Activated CD4-positive, alpha-beta T cell treated with anti-CD3 and anti-CD28 coated beads, Interleukin-2, amount 50 U/mL, for 1 hour (primary cell): Measurements from ENCODE around the gene BTBD9.

Experiments
- DNase-seq: peaks from one replicate; pipeline ENCODE4 v3.0.0-alpha.2; 2020

BTBD9 gene

DNA sequence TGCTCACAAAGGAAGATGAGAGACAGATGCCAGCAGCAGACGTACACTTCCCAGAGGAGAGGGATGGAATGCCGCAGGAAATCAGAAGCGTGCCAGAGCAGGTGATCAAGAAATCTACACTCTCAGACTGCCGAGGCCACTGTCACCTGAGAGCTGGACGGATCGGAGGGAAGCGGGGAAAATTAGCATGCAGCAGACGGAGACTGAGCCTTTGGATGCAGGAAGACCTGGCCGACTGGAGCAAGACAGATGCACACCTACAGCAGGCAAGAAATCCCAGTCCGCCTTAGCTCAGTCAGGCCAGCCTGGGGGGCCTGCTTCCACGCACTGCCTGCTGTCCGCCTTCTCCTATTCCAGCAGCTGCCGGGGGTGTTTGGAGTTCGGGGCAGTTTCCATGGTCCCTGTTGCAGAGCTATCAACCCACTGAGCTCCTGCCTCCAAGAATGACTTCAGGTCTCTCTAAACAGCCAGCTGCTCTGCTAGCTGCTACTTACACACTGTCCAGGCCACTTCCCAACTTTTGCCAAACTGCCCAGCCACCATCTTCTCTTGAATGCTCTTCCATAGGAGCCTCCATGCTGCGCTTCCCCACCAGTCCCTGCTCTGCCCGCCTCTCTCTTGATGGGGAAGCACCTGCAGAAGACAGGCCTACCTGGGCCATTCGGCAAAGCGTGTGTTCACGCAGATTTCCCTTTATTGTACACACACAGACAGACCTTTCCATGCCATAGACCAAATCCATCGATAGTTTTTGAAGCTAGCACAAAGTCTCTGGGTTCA, 451.7 kb downstream of the BTBD9 start:
- DNase-seq = no peak

DNA sequence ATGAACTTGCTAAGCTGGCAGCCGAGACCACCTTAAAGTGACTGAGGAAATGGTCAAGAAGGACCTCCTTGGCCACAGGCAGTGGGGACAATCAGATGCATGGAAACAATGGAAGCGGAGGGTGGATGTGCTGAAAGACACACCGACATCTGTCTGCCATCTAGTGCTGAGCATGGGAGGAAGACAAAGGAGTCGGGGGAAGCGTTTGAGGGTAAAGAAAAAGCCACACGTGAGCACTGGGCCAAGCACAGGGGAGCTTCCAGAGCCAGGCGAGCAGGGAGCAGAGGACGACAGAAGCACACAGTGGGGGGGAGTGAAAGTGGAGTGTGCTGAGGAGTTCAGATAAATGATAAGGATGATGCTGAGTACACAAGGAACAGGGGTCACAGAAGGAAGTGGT, 452.4 kb downstream of the BTBD9 start:
- no peak for DNase-seq

DNA sequence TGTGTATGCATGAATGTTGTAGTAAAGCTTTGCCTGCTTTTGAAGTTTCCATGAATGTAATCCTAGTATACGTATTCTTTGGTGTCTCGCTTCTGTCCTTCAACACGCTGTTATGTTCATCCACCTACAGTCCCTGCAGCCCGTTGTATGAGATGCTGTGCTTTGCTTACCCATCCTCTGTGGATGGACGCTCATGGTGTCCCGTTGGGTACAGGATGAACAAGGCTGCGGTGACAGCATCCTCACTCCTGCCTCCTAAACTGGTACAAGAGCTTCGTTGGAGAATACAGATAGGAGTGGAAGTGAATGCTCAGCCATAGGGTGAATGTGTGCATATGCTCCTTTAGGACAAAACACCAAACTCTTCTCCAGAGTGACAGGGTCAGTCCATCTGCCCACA, 454.0 kb downstream of the BTBD9 start:
- no peak for DNase-seq

DNA sequence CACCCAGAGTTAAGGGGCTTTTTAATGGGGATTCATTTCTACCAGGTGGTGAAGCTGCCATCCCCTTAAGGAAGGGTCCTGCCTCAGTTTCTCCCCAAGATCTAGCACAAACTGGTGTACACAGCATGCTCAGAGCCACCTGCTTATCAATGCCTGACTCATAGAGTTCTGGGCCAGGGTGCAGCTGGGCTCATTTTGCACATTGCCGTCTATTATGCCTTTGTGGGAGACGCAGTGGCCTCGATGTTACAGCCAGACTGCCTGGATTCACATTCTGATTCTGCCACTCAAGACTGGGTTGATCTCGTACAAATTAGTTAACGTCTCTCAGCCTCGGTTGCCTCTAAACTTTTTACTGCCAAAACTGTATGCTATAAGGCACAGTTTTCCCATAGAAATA, 454.5 kb downstream of the BTBD9 start:
- no peak for DNase-seq

DNA sequence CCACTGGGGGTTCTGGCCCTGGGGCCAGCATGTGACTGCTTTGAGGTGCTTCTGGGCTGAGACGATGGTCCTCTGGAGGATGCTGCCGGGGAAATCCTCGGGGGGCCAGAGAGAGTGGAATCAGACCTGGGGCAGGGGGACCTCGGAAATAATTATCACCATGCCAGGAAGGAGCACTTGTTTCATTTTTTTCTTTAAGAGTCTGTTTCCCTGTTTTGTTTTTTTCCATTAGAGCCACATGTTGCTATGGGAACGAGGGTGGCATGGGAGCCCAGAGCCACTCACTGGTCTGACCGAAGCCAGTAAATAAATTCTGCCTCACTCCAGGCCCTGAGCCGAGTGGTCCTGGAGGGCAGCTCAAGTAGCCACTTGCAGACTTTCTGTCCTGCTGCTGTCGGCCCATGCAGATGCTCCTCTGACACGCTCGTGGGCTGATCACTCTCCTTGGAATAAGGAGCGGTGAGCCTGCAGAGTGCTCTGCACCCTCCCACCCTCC, 455.1 kb downstream of the BTBD9 start:
- no peak for DNase-seq

DNA sequence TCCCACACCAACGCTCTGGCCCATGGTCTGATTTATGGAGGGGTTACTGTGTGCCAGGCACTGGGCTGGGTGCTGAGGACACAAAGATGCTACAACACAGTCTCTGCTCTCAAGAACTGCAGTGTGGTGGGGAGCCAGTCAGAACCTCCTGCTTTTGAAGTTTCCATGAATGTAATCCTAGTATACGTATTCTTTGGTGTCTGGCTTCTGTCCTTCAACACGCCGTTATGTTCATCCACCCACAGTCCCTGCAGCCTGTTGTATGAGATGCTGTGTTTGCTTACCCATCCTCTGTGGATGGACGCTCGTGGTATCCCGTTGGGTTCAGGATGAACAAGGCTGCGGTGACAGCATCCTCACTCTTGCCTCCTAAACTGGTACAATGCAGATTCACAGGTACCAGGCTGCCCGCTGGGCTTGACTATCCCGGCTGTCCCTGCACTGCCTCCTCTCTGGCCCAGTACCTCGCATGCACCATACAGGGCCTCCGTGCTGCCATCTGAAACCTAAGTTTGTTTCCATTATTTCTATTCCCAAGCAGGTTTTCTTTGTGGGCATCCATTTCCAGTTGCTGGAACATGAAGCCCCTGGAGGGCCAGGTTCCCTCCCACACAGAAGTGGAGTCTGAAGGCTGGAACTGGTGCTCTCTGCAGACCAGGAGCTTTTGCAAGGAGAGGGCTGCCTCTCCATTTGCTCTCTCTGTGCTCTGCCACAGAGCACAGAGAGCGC, 455.7 kb downstream of the BTBD9 start:
- DNase-seq = no peak

DNA sequence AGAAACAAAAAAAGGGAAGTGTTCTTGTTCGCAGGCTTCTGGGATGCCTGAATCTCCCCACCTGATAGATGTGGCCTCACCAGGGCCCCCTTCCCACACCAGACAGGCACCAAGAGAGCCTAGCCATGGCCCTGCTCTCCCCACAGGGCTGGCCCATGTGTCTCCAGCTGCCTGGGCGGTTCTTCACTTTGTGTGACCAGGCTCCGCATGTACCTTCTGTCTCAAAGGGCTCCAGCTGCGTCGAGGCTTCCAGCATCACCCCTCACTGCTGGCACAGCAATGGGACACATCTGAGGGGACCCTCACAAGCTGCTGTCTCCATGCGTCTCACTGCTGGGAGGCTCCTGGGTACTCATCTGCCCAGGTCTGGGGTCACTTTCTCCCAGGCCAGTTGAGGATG, 457.3 kb downstream of the BTBD9 start:
- no peak for DNase-seq

DNA sequence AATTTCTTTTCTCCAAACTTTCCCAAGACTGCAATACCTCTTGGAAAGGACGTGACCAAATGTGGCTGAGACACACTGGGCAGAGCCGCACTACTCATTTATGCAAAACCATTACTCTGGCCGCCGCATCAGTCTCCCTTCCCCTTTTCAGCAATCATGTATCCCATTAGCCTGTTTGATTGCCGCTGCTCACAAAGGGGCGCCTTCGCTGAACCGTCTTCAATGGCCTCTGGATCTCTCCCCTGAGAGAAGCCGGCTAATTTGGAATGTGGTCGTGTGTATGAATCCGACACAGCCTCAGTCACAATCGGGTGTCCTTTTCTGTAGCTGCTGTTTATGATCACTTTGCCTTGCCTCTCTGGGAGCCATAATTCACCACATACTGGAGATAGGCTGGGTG, 459.1 kb downstream of the BTBD9 start:
- DNase-seq = no peak

DNA sequence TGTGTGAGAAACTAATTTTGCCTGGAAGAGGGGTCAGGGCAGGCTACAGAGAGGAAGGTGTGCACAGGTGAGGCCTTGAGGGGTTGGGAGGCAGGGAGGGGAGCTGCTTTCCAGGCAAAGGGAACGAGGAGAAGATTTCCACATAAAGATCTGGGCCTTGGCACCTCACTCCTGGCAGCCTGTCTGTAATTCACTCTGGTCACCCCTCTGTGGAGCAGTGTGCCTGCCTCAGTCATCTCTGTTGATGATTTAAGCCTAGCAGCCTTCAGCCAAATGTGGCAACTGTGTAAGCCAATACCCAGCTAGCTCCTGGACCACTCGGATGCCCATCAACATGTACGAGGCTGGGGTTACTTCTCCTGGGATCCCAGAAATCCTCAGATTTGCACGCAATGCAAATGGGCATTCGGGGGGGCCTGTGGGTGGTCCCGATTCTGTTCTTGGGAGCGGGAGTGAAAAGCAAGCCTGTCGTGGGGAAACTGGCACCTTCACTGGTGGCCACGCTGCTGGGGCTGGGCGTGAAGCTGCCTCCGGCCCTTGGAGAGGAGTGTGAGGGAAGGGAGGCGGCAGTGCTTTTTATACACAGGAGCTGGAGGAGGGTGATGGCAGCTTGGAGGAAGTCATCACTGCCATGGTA, 459.8 kb downstream of the BTBD9 start:
- DNase-seq = no peak

DNA sequence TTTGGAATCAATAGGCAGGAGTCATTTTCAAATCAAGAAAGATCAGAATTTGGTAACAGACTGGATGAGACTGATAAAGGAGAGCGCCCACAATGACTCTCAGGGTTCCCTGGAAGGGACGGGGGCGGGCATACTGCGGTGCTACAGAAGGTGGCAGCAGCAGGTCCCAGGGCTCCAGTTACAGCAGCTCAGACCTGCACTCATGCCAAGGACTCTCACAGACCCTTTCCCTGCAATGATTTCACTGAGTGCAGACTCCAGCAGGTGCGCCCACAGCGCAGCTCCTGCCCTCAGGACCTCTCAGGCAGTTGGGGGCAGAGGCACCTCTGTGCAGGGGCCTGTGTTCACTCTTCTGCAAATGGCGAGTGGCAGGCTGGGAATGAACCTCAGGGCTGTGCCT, 460.4 kb downstream of the BTBD9 start:
- no peak for DNase-seq

DNA sequence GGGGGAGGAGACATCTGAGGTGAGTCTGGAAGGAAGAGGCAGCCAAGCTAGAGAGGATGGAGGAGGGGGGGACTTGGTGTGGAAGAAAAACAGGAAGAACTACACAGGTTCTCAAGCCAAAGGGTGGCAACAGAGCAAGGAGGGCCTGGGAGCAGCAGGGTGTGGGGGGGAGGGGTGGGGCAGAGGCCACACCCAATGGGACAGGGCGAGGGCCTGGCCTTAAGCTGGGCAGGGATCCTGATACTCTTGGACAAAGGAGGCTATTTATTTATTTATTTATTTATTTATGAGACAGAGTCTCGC, 461.2 kb downstream of the BTBD9 start:
- no peak for DNase-seq

DNA sequence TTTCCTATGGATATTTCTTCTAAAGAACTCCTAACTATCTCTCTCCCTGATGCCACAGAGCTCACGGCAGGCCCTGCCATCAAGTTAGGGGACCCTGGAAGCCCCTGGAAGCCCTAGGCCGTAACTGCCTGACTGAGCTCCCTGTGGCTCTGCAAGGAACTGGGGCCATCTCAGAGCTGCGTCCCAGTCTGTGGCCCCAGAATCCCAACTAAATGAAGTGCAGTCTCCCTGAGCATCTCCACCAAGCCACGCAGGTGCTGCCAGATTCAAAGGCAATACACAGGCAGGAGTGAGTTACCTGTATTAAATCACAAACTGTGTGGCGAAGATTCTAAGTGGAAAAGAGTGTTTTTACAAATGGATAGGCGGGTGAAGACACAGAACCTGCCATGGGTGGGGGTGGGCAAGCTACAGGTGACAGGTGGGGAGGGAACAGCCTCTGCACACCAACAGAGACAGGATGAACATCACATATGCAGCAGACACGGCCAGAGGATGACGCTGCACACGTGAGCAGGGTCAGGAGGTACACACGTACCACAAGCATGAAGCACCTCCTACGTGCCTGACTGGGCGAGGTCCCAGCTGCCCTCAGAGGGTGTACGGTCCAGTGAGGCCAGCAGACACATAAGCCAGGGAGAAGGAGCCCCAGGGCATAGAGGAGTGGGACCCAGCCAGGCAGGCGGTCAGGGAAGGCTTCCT, 461.7 kb downstream of the BTBD9 start:
- no peak for DNase-seq

DNA sequence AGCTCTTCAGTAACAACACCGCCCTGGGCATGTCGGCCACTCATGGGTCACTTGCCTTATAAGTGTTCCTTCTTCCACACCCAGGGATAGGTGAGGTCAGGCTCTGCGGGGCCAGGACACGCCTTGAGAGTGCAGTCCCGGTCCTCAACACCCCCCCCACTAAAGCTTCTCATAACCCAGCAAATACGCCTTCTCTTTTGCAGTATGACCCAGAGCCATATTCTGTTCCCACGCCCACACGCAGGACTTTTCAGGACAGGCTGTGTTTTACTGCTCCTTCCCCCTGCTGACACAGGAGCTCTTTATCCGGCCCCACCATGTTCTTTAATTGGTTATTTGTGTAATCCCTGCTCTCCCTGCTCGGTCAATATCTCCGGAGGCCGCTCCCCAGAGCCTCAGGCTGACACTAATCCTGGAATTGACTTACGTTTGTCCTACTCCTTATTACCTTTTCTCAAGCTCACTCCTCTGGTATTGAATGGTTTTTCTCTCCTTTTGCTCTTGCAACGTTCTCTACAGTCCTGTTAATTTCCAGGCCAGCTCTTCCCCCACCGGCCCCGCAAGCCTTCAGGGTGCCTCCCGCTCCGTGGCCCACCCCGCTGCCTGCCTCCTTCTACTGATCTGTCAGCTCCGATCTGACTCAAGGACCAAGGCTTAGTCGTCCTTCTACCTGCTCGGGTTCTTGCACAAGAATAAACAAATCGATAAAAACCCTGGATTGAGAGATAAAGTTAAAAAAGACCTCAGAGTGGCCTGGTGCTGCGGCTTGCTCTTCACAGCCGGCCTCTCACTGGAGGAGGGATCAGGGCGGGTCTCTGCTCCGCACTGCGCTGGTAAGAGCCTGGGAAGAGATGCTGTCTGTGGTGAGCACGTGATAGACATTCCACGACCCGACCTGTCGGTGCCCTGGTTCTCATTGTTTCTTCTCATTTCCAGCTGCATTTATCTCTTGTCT, 462.7 kb downstream of the BTBD9 start:
- no peak for DNase-seq

DNA sequence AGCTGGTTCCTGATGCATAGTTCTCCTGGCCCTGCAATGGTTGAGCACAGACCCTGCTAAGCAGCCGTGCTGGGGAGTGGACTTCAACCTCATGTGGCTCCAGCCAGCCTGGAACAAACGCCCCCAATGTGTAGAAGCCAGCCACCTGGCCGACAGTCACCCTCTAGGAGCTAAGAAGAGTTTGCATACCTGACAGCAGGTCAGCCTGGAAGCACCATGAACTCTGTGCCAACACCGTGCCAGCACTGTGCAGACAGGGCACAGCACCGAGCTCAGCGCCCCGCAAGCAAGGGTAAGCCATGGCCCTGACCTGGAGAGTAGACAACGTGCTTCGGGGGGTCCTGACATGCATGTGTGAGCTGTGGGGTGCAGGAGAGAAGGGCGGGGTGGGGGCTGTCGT, 463.9 kb downstream of the BTBD9 start:
- no peak for DNase-seq

DNA sequence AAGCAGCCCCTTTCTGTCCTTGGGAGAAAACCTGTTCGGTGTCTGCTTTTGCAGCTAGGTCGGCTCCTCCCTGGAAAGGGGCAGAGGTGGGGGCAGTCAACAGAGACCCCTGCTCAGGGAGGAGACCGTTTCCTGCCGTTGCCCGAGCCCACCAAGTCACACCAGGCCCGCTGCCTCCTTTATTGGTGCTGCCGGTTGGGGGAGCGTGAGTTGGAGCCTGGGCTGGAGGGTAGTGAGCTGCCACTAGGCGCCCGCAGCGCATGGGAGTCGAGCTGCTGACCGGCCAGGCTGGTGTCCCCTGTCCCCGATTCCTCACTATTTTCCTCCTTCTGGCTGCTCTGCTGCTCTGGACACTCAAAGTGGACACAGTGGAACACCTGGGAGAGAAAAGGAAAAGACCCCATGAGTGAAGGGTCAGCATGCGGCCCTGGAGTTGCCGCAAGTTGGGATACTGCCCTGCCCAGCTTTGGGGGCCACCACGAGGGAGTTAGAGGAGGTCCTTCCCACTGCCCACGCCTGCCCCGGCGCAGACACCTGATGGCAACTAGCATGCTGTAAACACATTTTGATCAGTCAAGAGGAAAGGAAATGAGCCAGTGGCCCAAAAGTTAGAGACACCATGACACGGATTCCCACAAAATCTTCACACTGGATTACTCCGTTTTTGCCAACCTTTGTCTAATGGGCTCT, 464.8 kb downstream of the BTBD9 start:
- no peak for DNase-seq

DNA sequence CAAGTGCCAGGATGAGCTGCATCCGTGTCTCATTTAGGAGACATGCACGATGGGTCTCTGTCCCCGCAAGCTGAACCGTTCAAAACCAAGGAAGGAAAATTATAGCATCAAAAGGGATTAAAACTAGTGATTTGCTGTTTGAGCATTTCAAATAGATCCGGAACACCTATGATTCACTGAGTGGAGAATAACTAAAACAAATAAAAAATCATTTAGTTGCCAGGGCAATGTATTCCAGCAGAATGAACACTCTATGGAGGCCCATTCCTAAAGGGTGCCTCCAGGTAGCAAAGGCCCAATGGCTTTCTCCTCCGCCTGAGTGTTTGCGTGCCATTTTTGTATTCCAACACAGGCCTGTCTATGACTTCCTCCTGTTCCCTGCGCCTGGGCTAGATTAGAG, 465.4 kb downstream of the BTBD9 start:
- DNase-seq = no peak

DNA sequence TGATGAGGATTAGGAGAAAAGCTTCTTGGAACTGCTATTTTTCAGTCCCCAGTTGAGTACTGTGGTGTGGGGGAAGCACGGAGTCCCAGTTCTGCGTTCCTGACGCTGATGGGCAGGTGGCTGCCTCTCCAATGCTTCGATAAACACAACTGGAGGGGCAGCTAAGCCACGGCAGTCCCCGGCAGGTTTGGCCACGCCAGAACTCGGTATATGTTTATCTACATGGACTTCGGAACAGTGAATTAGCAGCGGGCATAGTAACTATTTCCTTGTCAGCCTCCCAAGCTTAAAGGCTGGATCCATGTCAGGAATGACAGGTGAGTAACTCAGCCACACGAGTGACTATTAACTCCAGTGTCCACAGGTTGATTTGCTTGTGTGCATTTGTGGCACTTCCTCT, 465.8 kb downstream of the BTBD9 start:
- DNase-seq = no peak

DNA sequence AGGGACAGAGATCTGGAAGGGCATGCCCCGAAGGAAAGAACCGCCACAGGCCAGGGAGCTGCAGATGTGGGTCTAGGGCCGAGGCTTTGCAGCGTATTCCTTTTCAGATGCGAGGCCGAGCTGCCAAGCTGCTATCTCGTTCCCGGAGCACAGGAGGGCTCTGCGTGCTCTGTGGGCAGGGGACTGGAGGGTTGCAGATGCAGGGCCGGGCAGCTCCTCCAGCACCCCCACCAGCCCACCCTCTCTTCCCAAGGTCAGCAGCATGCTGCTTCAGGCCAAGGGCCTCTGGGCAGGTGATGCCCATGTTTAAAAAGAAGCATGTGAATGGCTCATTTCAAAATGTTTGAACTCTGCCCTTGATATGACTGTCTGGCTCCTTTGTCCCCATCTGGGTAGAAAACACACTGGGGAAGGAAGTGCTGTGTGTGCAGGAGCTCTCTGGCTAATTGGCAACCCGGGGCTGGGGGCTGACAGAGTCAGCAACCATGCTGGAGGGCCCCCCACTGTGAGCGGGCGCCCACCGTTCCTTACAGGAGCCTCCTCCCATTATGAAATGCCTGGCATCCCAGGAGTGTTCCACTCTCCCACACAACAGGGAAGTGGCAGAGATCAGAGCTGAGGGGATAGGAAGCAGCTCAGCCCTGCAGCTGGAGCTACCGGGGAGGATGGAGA, 466.9 kb downstream of the BTBD9 start:
- DNase-seq = no peak

DNA sequence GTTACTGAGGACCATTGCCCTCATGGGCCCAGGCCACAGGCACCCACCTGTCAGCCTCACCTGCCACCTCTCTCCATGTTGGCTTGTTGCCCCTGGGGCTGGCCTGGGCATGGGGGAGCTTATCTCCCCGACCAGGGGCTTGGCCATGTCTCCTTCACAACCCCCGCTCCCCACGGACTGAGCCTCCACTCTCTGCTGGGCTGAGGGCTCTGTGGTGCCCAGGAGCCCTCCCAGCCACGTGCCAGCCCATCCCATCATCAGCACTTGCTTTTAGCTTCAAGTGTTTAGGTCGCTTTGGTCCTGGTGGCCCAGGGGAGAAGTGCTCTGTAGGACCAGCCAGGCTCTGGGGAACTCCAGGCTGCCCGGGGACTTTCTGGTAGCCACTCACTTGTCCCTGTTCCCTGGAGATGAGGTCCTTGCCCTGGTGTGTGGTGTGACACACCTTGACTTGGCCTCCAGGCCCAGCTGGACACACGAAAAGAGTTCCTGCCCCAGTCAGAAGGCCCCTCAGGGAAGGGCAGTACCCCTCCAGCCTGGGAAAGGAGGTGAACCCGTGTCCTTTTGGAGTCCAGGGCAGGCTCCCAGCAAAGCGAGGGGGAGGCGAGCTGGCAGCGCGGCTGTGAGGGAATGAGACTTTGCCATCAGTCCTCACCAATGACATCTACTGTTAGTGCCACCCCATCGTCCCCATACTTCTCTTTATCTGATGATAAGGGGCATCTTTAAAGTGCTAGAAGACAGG, 467.6 kb downstream of the BTBD9 start:
- DNase-seq = no peak

DNA sequence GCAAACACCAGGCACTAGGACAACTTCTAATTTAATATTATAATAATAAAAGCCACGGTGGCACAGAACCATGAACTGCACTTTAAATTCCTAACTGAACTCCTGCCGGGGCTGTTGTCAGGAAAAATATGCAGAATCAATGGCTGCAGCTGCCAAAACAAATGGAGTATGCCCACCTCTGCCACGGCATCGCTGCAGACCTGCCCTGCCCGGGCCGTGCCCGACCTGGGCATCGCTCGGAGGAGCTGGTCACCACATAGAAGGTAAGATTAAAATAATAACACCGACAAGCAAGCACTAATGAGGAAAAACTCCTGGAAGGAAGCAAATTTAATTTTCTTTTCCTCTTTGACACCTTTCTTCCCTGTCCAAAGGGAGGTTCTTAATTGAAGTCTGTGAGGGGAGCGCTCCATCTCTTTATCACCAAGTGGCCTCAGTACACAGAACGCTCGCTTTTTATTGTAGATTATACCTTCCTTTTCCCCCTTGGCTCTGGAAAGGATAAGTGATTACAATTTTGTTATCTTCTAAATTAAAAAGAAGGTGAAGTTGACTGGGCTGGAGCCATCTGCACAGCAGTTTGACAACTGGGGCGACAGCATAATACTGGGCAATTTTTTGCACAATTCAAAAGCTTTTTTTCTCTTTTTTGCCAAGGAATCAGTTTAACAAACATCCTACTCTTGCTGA, 468.9 kb downstream of the BTBD9 start:
- no peak for DNase-seq
